ENCODE measurements around the gene PLEKHM2. TPM values are rescaled to one million over a fixed set of nuclear protein-coding genes. Genes with fewer than 3 reads are reported as not detected.

Gene PLEKHM2
- total RNA-seq, 2 experiments from 2014 or later: 48.2 to 50.1 TPM

DNA sequence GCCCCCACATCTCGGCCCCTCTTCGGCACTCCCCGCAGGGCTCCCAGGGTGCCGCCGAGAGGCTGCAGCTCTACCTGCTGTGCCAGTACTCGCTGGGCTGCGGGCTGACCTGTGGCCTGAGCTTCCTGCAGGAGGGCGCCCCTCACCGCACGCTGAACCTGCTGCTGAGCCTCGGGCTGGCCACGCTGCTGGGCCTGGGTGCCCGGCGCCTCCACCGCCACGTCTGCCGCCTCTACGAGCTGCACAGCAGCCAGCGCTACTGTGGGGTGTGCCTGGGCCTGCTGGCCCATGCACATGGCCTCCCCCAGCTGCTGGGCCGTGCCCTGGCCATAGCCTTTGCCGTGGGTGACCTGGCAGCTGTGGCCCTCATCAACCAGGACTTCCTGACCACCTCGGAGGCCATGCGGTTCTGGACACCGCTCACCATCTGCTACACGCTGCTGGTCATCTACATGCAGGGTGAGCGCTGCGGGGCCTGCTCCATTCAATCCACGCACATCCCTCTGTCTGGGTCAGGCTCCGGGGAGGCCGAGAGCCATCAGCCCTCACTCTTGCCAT, 60.1 kb downstream of the PLEKHM2 start:
- CTCF ChIA-PET: no interaction called here
- no peak overlapping the region for H3K27ac Mint-ChIP-seq

DNA sequence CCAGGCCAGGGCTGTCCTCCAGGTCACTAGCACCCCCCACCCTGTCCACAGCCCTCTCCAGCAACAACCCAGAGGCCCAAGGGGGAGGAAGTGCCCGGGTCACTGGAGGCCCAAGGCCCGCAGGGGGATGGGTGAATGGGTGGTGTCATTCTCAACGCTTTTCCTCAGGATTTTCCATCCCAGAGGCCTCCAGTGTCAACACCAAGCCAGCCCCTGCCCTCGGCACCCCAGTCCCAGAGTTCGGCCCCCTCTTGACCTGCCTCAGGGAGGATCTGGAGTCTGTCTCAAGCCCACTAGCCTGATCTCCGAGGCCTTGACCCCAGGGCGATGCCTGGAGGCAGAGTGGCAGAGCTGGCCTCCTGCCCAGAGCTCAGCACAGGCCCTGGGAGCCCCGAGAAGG, 63.3 kb downstream of the PLEKHM2 start:
- CTCF ChIA-PET: interaction anchor here (0.6 kb wide), 1 partner anchor 69 kb away, joined by 3 read pairs; no protein-coding TSS in a partner anchor

More for the DNA sequence above, 60.1 kb downstream of the PLEKHM2 start:
- H3K9me3 Mint-ChIP-seq (ENCODE audit: low read depth): no peaks in the 10 kb centered on the region
- no peaks in the 10 kb centered on the region for H3K27me3 Mint-ChIP-seq
- H3K4me3 Mint-ChIP-seq: no peak overlapping the region
- DNase-seq: no peak
- POLR2A ChIA-PET: no interaction called here
- no peaks in the 10 kb centered on the region for H3K36me3 Mint-ChIP-seq (ENCODE audit: low read depth)
- H3K4me1 Mint-ChIP-seq: peaks cover 5% of the 10 kb centered on the region
- intact Hi-C loops (cut with DNase I, micrococcal nuclease): loop anchor here in 1 of 2 experiments (5.0 kb wide), 1 partner anchor 97 kb away; no protein-coding TSS in a partner anchor
- no peak for ATAC-seq

DNA sequence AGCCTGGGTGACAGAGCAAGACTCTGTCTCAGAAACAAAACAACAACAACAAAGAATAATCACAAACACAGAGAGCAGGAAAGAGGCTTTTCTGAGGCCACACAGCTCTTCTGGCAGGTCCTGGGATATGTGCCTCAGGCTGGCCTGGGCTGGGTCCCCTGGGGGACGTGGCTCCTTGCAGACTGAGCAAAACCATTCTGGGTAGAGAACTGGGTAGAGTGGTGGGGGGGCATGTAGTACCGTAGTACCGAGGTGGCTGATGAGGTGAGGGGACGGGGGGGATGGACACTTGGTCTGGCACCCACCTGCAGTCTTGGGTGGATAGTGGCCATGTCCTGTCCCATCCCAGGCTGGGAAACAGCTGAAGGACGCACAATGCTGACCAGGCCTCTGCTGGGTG, 64.1 kb downstream of the PLEKHM2 start:
- Mint-ChIP-seq H3K9me3 (ENCODE audit: low read depth) (no peaks in the 10 kb centered on the region), H3K27me3 (no peaks in the 10 kb centered on the region), H3K4me3 (no peak overlapping the region), H3K4me1 (no peaks in the 10 kb centered on the region), H3K27ac (no peak overlapping the region), H3K36me3 (ENCODE audit: low read depth) (no peaks in the 10 kb centered on the region)
- ChIA-PET POLR2A (no interaction called here), CTCF (no interaction called here)
- intact Hi-C loops (cut with DNase I, micrococcal nuclease): no loop called here
- ATAC-seq: no peak
- DNase-seq: no peak

More for the DNA sequence above, 63.3 kb downstream of the PLEKHM2 start:
- ATAC-seq (no peak), DNase-seq (no peak)
- Mint-ChIP-seq H3K36me3 (ENCODE audit: low read depth) (no peaks in the 10 kb centered on the region), H3K9me3 (ENCODE audit: low read depth) (no peaks in the 10 kb centered on the region), H3K4me1 (no peaks in the 10 kb centered on the region), H3K27ac (no peak overlapping the region), H3K4me3 (no peak overlapping the region), H3K27me3 (no peaks in the 10 kb centered on the region)
- POLR2A ChIA-PET: no interaction called here
- intact Hi-C loops (cut with DNase I, micrococcal nuclease): no loop called here

DNA sequence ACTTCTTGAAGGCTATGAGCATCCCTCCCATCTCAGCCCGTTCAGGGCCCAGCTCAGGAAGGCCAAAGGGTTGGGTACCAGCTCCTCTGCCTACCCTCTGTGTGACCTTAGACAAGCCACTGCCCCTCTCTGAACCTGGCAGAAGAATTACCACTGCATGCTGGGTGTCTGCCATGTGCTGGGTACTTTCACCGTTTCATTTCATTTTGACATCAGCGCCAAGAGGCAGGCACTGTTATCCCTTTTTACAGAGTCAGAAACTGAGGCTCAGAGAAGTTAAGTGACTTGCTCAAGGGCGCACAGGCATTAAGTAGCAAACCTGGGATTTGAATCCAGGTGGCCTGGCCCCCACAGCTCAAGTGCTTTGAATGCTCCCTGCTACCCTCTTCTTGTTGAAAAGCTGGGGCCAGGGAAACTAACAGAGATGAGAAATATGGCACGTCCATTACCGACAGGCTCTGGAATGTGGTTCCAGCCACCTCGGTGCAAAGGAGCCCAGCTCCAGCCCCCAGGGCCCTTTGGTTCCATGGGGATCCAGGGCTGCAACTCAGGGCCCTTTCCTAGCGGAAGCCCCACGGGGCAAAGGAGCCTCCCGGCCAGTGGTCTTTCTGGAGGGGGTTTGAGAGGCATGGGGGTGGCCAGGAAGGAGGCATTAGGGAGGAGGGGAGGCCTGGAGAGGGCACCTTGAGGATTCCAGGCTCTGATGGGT, 64.7 kb downstream of the PLEKHM2 start:
- ATAC-seq: no peak
- Mint-ChIP-seq H3K4me1 (no peaks in the 10 kb centered on the region), H3K27ac (no peak overlapping the region), H3K9me3 (ENCODE audit: low read depth) (no peaks in the 10 kb centered on the region), H3K4me3 (no peak overlapping the region), H3K27me3 (no peaks in the 10 kb centered on the region), H3K36me3 (ENCODE audit: low read depth) (no peaks in the 10 kb centered on the region)
- ChIA-PET POLR2A (no interaction called here), CTCF (no interaction called here)
- DNase-seq: no peak
- intact Hi-C loops (cut with DNase I, micrococcal nuclease): no loop called here

DNA sequence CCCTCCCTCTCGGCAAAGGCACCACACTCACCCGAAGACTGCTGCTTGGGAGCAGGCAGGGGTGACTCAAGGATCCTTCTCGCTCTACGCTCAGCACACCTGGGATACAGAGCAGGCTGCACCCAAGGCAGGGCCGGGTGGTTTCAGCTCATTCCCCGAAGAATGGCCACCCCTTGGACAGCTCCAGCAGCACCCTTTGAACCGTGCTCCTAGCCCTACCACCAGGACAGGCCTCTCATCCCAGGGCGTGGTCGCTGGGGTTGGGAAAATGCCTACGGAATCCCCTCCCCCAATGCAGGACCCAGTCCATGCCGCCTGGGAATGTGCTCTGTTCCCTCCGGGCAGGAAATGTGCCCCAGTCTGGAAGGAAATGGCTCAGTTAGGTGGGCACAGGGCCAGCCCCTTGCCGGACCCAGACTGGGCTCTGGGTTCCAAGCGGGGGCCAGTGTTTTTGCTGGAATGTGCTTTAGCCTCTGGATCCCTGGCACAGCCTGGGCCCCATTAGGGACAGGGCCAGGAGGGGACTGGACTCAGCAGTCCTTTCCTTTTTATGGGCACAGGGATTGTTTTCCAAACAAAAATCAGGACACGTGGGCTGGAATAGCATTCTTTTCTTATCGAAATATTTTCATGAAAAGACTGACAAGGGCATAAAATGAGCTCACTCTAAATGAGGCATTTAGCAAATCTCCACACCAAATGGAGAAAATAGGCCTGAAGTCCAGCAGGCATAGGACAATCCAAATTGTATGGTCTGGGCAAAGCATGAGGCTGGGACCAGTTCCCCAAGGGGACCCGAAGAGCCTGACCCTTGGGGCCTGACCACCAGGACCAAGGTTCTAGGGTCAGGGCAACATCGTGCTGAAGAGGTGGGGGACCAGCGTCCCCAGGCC, 65.5 kb downstream of the PLEKHM2 start:
- H3K4me1 Mint-ChIP-seq: no peaks in the 10 kb centered on the region
- H3K4me3 Mint-ChIP-seq: no peak overlapping the region
- no peaks in the 10 kb centered on the region for H3K9me3 Mint-ChIP-seq (ENCODE audit: low read depth)
- ATAC-seq (no peak), DNase-seq (no peak)
- ChIA-PET POLR2A (no interaction called here), CTCF (no interaction called here)
- intact Hi-C loops (cut with DNase I, micrococcal nuclease): no loop called here
- no peaks in the 10 kb centered on the region for H3K36me3 Mint-ChIP-seq (ENCODE audit: low read depth)
- no peaks in the 10 kb centered on the region for H3K27me3 Mint-ChIP-seq
- no peak overlapping the region for H3K27ac Mint-ChIP-seq

- H3K9me3 Mint-ChIP-seq (ENCODE audit: low read depth): no peaks in the 10 kb centered on the region
- no peak for ATAC-seq
- no peak for DNase-seq
- H3K4me3 Mint-ChIP-seq: no peak overlapping the region
- H3K27me3 Mint-ChIP-seq: peaks cover 4% of the 10 kb centered on the region
- ChIA-PET POLR2A (no interaction called here), CTCF (interaction anchor here (0.6 kb wide), 1 partner anchor 41 kb away, joined by 3 read pairs; no protein-coding TSS in a partner anchor)
- H3K36me3 Mint-ChIP-seq (ENCODE audit: low read depth): no peaks in the 10 kb centered on the region
- no peaks in the 10 kb centered on the region for H3K4me1 Mint-ChIP-seq
- intact Hi-C loops (cut with DNase I, micrococcal nuclease): no loop called here
- no peak overlapping the region for H3K27ac Mint-ChIP-seq
Measured at GRCh38 chr1:15750924-15751323, 66.8 kb downstream of the PLEKHM2 start.

GRCh38 chr1:15751717-15752116, 67.6 kb downstream of the PLEKHM2 start:
- Mint-ChIP-seq H3K4me1 (peaks cover 5% of the 10 kb centered on the region), H3K9me3 (ENCODE audit: low read depth) (no peaks in the 10 kb centered on the region), H3K27me3 (peaks cover 11% of the 10 kb centered on the region), H3K27ac (no peak overlapping the region), H3K36me3 (ENCODE audit: low read depth) (no peaks in the 10 kb centered on the region), H3K4me3 (no peak overlapping the region)
- ChIA-PET CTCF (no interaction called here), POLR2A (no interaction called here)
- ATAC-seq: no peak
- intact Hi-C loops (cut with DNase I, micrococcal nuclease): no loop called here
- no peak for DNase-seq

GRCh38 chr1:15753776-15754175, 69.7 kb downstream of the PLEKHM2 start:
- ChIA-PET POLR2A (no interaction called here), CTCF (no interaction called here)
- H3K9me3 Mint-ChIP-seq (ENCODE audit: low read depth): no peaks in the 10 kb centered on the region
- no peak overlapping the region for H3K4me3 Mint-ChIP-seq
- DNase-seq (no peak), ATAC-seq (no peak)
- peaks cover 22% of the 10 kb centered on the region for H3K27me3 Mint-ChIP-seq
- no peaks in the 10 kb centered on the region for H3K36me3 Mint-ChIP-seq (ENCODE audit: low read depth)
- intact Hi-C loops (cut with DNase I, micrococcal nuclease): no loop called here
- H3K27ac Mint-ChIP-seq: no peak overlapping the region
- peaks cover 8% of the 10 kb centered on the region for H3K4me1 Mint-ChIP-seq

DNA sequence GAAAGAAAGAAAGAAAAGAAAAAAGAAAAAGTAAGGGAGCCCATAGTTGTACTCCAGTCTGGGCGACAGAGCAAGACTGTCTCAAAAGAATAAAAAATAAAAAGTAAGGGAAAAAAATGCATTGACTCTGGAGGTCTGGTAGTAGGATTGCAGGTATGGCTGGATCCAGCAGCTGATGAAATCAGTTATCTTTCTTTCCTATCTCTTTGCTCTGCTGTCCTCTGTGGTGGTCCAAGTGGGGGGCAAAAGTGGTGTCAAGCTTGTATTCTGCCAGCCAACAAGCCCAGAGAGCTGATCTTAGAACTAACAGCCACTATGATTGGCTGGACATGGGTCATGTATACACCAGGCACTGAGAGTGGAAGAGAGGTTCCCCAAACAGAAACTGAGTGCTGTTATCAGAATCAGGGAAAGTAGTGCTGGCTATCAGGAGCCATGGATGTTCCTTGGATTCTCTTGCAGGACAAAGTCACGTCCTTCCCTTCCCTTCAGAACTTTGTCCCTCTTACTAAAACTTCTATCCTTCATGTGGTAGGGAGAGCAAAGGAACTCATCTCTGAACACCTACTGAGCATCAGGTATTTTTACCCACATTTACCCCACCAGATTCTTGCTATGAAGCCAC, 71.0 kb downstream of the PLEKHM2 start:
- ATAC-seq (no peak), DNase-seq (no peak)
- ChIA-PET CTCF (no interaction called here), POLR2A (no interaction called here)
- peaks cover 25% of the 10 kb centered on the region for H3K27me3 Mint-ChIP-seq
- H3K9me3 Mint-ChIP-seq (ENCODE audit: low read depth): no peaks in the 10 kb centered on the region
- intact Hi-C loops (cut with DNase I, micrococcal nuclease): no loop called here
- H3K36me3 Mint-ChIP-seq (ENCODE audit: low read depth): no peaks in the 10 kb centered on the region
- no peak overlapping the region for H3K27ac Mint-ChIP-seq
- peaks cover 8% of the 10 kb centered on the region for H3K4me1 Mint-ChIP-seq
- H3K4me3 Mint-ChIP-seq: no peak overlapping the region

DNA sequence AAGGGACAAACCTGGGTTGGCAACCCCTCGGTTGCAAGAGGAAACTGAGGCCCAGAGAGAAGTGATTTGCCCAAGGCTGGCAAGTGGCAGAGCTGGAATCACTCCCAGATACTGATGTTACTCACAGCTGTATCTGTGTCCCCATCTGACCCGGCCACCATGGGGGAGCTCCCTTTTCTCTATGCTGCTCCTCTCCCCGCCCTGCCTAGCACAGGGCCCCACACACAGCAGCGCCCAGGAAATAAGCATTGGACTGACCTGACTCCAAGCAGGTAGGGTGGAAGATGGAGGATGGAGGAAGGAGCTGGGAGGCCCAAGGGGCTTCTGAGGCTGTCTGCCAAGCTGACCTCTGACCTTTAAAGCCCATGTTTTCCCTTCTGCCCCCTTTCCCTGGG, 71.5 kb downstream of the PLEKHM2 start:
- ChIA-PET POLR2A (no interaction called here), CTCF (no interaction called here)
- ATAC-seq (no peak), DNase-seq (no peak)
- Mint-ChIP-seq H3K4me3 (no peak overlapping the region), H3K9me3 (ENCODE audit: low read depth) (no peaks in the 10 kb centered on the region), H3K36me3 (ENCODE audit: low read depth) (no peaks in the 10 kb centered on the region), H3K27ac (no peak overlapping the region), H3K4me1 (peaks cover 8% of the 10 kb centered on the region), H3K27me3 (peaks cover 26% of the 10 kb centered on the region)
- intact Hi-C loops (cut with DNase I, micrococcal nuclease): no loop called here

GRCh38 chr1:15756143-15757015, 72.3 kb downstream of the PLEKHM2 start:
- DNase-seq (peak; percentile 34), ATAC-seq (no peak)
- intact Hi-C loops (cut with DNase I, micrococcal nuclease): no loop called here
- Mint-ChIP-seq H3K9me3 (ENCODE audit: low read depth) (no peaks in the 10 kb centered on the region), H3K4me3 (no peak overlapping the region), H3K27me3 (peaks cover 28% of the 10 kb centered on the region), H3K4me1 (peaks cover 8% of the 10 kb centered on the region), H3K27ac (no peak overlapping the region), H3K36me3 (ENCODE audit: low read depth) (no peaks in the 10 kb centered on the region)
- CTCF ChIA-PET: interaction anchor here (0.6 kb wide), 1 partner anchor 10 kb away, joined by 4 read pairs; no protein-coding TSS in a partner anchor
- POLR2A ChIA-PET: interaction anchor here (0.7 kb wide), 1 partner anchor 194 kb away, joined by 3 read pairs; no protein-coding TSS in a partner anchor

Measured in activated CD4-positive, alpha-beta T cell treated with anti-CD3 and anti-CD28 coated beads for 36 hours (primary cell).